Activated CD4-positive, alpha-beta T cell treated with anti-CD3 and anti-CD28 coated beads for 24 hours (primary cell): Measurements from ENCODE around the gene OR10K1.
"Not testable (repeated sequence)": the region's sequence is repeated elsewhere in the genome, so short reads cannot be mapped to it uniquely, and the experiment has no call there.

Source experiments
- DNase-seq, 2 donors: peaks; one replicate each; pipeline ENCODE4 v3.0.0-alpha.2; 2020; ENCODE audit warnings: low read depth in 2 of 2

OR10K1 gene, protein sequence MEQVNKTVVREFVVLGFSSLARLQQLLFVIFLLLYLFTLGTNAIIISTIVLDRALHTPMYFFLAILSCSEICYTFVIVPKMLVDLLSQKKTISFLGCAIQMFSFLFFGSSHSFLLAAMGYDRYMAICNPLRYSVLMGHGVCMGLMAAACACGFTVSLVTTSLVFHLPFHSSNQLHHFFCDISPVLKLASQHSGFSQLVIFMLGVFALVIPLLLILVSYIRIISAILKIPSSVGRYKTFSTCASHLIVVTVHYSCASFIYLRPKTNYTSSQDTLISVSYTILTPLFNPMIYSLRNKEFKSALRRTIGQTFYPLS

GRCh38 chr1:158461534-158461933 is at the start of gene OR10K1:
Gene OR10K1 (plus strand): TSS chr1:158461834. CDS start chr1:158465562, 3,728 bp downstream.
- DNase-seq = no peak

- no peak for DNase-seq
Observed at GRCh38 chr1:158414651-158415345, 46.8 kb upstream of the OR10K1 start.

DNA sequence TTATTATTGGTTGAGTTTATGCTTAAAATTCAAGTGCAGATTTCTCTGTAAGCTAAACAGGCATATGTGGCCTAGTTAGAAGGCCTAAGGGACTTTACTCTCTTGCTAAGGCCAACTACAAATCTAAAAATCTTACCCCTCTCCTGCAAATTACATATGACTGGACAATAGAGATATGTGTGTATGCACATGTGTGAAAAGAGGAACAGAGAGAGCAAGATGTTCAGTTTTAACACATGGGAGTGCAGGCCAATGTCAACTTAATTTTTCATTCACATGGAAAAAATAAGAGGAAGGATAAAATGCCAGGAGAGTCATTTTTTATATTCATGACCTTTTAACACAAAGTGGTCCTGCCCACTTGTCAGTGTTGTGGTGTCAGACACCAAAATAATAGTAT is 44.0 kb upstream of the OR10K1 start:
- no peak for DNase-seq

DNA sequence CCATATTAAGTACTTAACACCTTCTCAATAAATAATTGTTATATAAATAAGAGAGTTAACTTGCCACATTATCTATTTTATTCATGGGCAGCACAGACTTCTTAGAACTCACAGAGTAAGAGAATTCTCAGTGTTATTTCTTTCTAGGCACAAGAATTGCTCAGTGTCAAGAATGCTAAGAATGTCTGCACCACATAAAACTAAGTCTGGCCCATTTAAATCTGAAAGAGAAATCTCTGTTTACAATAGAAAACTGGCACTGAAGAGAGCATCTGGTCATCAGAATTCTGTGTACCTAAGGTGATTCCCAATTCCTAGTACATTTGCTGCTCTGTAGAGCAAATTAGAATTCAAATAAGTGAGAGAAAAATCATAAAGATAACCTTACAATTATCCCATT is 39.4 kb upstream of the OR10K1 start:
- DNase-seq = no peak

GRCh38 chr1:158425027-158425426 is 36.6 kb upstream of the OR10K1 start:
- no peak for DNase-seq

DNA sequence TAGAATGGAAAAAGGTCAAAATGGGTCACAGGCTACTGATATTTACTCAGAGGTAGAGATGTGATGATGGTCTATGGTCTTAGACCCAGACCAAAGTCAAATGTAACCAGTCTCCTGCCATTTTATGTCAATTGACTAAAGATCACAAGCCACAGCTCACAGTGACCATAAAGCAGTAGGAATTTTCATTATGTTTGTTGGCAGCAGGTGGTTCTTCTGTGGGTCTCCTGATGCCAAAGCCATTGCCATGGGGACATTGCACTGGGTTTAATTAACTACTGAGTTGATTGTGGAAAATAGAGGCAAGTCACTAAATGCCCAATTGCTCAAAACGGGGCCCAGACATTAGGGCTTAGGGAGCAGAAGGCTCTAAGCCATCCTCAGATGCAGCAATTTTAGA is 35.5 kb upstream of the OR10K1 start, which contains the start of gene OR10K2:
OR10K2 (minus strand) TSS at position 101 of the 400 bp plus-strand sequence. CDS start 5,371 bp downstream, outside the sequence.
- DNase-seq = no peak

DNA sequence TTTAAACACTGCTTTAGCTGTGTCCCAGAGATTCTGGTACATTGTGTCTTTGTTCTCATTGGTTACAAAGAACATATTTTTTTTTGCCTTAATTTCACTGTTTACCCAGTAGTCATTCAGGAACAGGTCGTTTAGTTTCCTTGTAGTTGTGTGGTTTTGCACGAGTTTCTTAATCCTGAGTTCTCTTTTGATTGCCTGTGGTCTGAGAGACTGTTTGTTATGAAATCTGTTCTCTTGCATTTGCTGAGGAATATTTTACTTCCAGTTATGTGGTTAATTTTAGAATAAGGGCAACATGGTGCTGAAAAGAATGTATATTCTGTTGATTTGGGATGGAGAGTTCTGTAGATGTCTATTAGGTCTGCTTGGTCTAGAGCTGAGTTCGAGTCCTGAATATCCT is 31.5 kb upstream of the OR10K1 start:
- not testable (repeated sequence) for DNase-seq

DNA sequence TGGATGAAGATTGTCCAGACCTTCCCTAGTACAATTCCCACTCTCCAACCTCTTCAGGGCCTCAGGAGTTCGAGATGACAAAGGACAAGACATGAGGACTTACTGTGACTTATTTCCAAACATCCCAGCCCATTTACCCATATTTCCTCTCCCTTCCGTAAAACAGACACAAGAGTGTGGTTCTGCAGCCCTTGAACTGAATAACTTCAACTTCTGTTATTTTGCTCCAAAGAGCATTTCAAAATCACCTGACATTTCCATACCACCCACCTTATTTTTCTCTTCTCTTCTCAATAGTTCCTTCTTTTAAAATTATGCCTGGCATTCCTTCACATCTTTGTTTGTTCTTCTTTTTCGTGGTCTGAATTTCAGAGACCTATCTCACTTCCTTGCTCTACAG is 26.9 kb upstream of the OR10K1 start:
- DNase-seq = no peak

- DNase-seq = no peak
Observed at GRCh38 chr1:158445376-158445775, 16.3 kb upstream of the OR10K1 start.

DNA sequence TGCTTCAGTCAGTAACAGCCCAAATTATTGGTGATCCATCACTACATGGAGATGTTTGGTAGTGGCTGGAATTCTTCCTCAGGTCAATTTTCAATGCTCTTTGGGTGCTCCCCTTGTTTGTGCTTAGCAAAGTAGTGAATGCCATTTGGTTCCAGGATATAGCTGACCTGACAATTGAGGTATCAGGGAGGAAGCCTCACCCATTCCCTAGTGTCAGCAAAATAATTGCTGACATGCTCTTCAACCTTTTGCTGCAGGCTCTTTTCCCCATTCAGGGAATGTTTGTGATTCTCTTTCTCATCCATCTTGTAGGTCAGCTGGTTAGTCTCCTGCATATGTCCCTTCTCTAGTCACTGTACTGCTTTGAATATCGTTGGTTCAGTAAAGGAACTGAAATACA is 7.1 kb upstream of the OR10K1 start:
- no peak for DNase-seq

DNA sequence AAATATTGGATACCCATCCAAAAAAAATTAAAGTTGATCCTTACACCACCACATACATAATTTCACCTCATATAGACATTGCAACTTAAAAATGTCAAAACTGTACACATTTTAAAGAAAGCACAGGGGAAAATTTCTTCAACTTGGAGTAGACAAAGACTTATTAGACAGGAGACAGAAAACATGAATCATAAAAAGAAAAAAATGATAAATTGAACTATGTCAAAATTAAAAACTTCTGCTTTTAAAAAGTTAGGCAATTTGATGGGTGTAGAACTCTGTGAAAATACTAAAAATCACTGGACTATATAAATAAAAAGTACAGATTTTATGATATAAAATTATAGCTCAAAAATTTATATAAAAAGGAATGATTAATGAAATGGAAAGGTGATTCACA is 4.4 kb upstream of the OR10K1 start:
- no peak for DNase-seq

GRCh38 chr1:158458263-158458662 is 3.4 kb upstream of the OR10K1 start:
- DNase-seq = no peak

- DNase-seq = no peak
Observed at GRCh38 chr1:158471920-158472319, 10.3 kb downstream of the OR10K1 start, which contains the start of gene OR10R2. Gene OR10R2 (plus strand): TSS chr1:158472220. CDS start chr1:158472326, 106 bp downstream.

- DNase-seq = no peak
Observed at GRCh38 chr1:158485455-158485854, 23.8 kb downstream of the OR10K1 start.

DNA sequence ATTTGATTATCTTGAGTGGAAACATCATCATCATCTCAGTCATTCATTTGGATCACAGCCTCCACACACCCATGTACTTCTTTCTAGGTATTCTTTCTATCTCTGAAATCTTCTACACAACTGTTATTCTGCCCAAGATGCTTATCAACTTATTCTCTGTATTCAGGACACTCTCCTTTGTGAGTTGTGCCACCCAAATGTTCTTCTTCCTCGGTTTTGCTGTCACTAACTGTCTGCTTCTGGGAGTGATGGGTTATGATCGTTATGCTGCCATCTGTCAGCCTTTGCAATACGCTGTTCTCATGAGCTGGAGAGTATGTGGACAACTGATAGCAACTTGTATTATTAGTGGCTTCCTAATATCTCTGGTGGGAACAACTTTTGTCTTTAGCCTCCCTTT is 29.7 kb downstream of the OR10K1 start:
- DNase-seq = no peak

DNA sequence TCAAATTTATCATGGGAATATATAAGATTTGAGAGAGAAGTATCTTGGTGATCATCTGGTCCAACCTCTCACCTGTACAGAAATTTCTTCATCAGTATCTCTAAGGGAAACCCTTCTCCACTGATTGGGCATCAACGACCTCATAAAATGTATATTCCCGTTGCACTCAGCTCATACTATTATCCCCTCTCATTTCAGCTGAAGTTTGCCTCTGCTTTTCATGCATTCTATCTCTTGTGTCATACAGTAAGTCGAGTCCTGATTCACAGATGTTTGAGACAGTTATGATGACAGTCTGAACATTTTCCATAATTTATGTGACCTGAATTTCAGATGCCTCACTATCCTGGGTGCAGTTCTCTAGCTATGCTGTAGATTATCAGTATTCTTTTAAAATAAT is 31.4 kb downstream of the OR10K1 start:
- DNase-seq = no peak

GRCh38 chr1:158494796-158495195 is 33.2 kb downstream of the OR10K1 start:
- no peak for DNase-seq

- no peak for DNase-seq
Observed at GRCh38 chr1:158496374-158496773, 34.7 kb downstream of the OR10K1 start.

- DNase-seq = peak; percentile 18 to 19
Observed at GRCh38 chr1:158506369-158506987, 44.8 kb downstream of the OR10K1 start.

DNA sequence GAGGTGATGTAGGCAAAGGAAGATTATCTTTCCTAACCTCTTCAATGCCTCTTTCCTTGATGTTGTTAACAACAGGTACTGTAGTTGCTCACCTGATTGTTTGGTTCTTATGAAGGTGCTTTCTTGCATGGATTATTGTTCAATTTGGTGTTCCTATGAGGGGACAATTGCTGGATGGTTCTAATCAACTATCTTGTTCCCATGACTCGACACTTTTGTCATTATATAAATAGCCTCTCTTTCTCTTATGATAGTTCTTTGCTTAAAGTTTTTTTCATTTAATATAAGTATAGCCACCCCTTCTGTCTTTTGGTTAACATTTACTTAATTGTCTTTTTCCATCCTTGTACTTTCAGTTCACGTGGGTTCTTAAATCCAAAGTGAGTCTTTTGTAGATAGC is 45.9 kb downstream of the OR10K1 start:
- no peak for DNase-seq

DNA sequence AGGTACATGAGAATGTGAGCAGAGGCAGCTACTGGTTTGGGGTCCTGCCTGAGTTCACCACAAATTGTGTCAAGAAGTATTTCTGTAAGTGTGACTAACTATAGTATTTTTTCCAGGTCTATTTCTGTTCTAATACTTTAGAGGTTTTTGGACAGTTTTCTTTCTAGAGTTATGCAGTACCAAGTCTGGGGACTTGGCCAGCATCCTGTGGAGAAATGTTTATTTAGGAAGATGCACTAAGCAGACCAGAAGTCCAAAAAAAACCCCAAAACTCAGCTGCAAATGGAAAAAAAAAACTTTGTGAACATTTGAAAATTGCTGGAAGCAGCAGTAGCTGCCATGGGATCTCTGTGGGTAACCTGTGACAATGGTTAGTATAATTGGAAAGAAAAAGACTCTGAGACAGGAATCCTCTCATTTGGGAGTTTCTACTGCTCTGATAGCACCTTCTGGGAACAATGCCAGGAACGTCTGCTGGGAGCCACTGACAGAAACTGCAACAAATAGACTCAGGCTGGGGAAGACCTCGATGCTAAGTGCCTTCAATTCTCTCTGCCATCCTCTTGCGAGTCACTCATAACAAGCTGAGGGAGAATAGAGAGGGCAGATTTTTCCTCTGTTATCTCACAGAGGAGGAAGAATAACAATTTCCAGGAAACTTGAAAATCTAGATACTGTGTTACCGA is 48.0 kb downstream of the OR10K1 start:
- DNase-seq = no peak

DNA sequence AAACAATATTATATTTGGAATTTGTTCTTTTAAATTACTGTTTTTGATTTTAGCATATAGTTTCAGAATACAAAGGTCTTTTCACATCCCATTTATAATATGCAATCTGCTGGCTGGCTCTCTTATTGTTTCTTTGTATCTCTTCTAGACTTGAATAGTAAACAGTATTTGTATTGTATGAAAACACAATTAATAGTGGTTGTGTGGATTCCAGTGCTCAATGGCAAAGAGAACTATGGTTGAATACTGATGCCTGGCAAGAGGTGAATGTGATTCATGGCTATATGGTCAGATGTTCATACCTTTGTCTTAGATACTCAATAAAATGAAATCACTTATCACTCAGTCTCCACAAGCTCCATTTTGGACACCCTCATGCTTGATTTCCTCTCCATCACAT is 55.3 kb downstream of the OR10K1 start:
- DNase-seq = no peak
